Mesendoderm (in vitro differentiated cells): ENCODE data around the gene ODF4.

Experiments used
- DNase-seq: peaks from one replicate; pipeline ENCODE4 v3.0.0; 2013
- H2AK5ac ChIP-seq: 2 replicates; pipeline ENCODE4 v1.6.1; 2013; ENCODE audit warnings: low read length, inconsistent platforms
- H2BK120ac ChIP-seq: 2 replicates; pipeline ENCODE4 v1.6.1; 2013; ENCODE audit warnings: low read depth, mild to moderate bottlenecking, low read length, moderate library complexity, mixed read lengths
- H2BK15ac ChIP-seq: replicated peaks from 2 replicates; pipeline ENCODE4 v1.6.1; 2013; ENCODE audit warnings: low read depth, mild to moderate bottlenecking, moderate library complexity
- H2BK5ac ChIP-seq: 2 replicates; pipeline ENCODE4 v1.6.1; 2013; ENCODE audit warnings: low read length, inconsistent platforms
- H3K18ac ChIP-seq: 2 replicates; pipeline ENCODE4 v1.6.1; 2013; ENCODE audit warnings: mild to moderate bottlenecking, low read length, mixed read lengths
- H3K23ac ChIP-seq: one replicate; pipeline ENCODE4 v1.6.1; 2013; ENCODE audit warnings: low read length
- H3K27ac ChIP-seq: 2 replicates; pipeline ENCODE4 v1.5.1; 2013; ENCODE audit warnings: low read depth, mild to moderate bottlenecking, inconsistent platforms, low read length, moderate library complexity
- H3K27me3 ChIP-seq: 2 replicates; pipeline ENCODE4 v1.6.1; 2013; ENCODE audit warnings: low read length, control low read depth, mild to moderate bottlenecking, inconsistent platforms; ENCODE audit not compliant: insufficient read depth, poor library complexity
- H3K36me3 ChIP-seq: 2 replicates; pipeline ENCODE4 v1.6.1; 2013; ENCODE audit warnings: low read length, inconsistent platforms; ENCODE audit not compliant: control insufficient read depth, insufficient read depth
- H3K4ac ChIP-seq: one replicate; pipeline ENCODE4 v1.6.1; 2013; ENCODE audit warnings: low read depth, mild to moderate bottlenecking, low read length, moderate library complexity
- H3K4me1 ChIP-seq: 2 replicates; pipeline ENCODE4 v1.6.1; 2013; ENCODE audit warnings: low read depth, low read length, inconsistent platforms; ENCODE audit not compliant: control insufficient read depth
- H3K4me2 ChIP-seq: 2 replicates; pipeline ENCODE4 v1.6.1; 2013; ENCODE audit warnings: low read length
- H3K4me3 ChIP-seq: 2 replicates; pipeline ENCODE4 v1.5.1; 2013; ENCODE audit warnings: mild to moderate bottlenecking, low read length
- H3K56ac ChIP-seq: one replicate; pipeline ENCODE4 v1.6.1; 2013; ENCODE audit warnings: low read length
- H3K79me1 ChIP-seq: 2 replicates; pipeline ENCODE4 v1.6.1; 2013; ENCODE audit warnings: low read length, inconsistent platforms
- H3K79me2 ChIP-seq: 2 replicates; pipeline ENCODE4 v1.6.1; 2013; ENCODE audit warnings: mild to moderate bottlenecking, low read length; ENCODE audit not compliant: control insufficient read depth, insufficient read depth
- H3K9ac ChIP-seq: 2 replicates; pipeline ENCODE4 v1.6.1; 2013; ENCODE audit warnings: low read length, inconsistent platforms
- H4K5ac ChIP-seq: one replicate; pipeline ENCODE4 v1.6.1; 2013; ENCODE audit warnings: low read length
- H4K8ac ChIP-seq: one replicate; pipeline ENCODE4 v1.6.1; 2013; ENCODE audit warnings: low read depth, mild to moderate bottlenecking, control low read depth, low read length, moderate library complexity
- WGBS: extraction: QIAGEN DNeasy Blood & Tissue Kit; methylation state at CpG from one replicate; pipeline ENCODE4 v1.1.7; 2013; ENCODE audit warnings: low lambda C conversion rate, missing lambda C conversion rate; ENCODE audit not compliant: insufficient coverage; ENCODE audit errors: extremely low coverage; 5-methylcytosine and 5-hydroxymethylcytosine counted together

The ODF4 gene

GRCh38 chr17:8312726-8313600 is 26.7 kb upstream of the ODF4 start:
- peaks cover 10% of the 10 kb centered on the region for H3K4me1 ChIP-seq

GRCh38 chr17:8314797-8315763 is 24.6 kb upstream of the ODF4 start:
- H2BK120ac ChIP-seq: no peak overlapping the region
- no peak overlapping the region for H4K8ac ChIP-seq
- no peak overlapping the region for H4K5ac ChIP-seq
- peaks cover 10% of the 10 kb centered on the region for H3K4me1 ChIP-seq
- H3K4me3 ChIP-seq: peak overlapping the region; percentile 32
- H3K27ac ChIP-seq: no peak overlapping the region
- H3K36me3 ChIP-seq: no peaks in the 10 kb centered on the region
- DNase-seq: no peak
- H3K4me2 ChIP-seq: peak overlapping the region; percentile 76
- no peak overlapping the region for H3K18ac ChIP-seq
- H3K79me2 ChIP-seq: no peaks in the 10 kb centered on the region
- H2BK5ac ChIP-seq: no peak overlapping the region
- H3K9ac ChIP-seq: peak overlapping the region; percentile 54
- H3K27me3 ChIP-seq: peaks cover 5% of the 10 kb centered on the region
- no CpG with 5 or more reads among the region's 29 CpGs for WGBS
- no peak overlapping the region for H3K23ac ChIP-seq
- H3K4ac ChIP-seq: no peak overlapping the region
- no peak overlapping the region for H2AK5ac ChIP-seq
- H3K56ac ChIP-seq: peak overlapping the region; percentile 78
- H3K79me1 ChIP-seq: no peaks in the 10 kb centered on the region
- no peak overlapping the region for H2BK15ac ChIP-seq

More at GRCh38 chr17:8312726-8313600, 26.7 kb upstream of the ODF4 start:
- Histone ChIP-seq H4K8ac (no peak overlapping the region), H4K5ac (no peak overlapping the region), H2BK5ac (no peak overlapping the region), H3K9ac (no peak overlapping the region), H2BK15ac (no peak overlapping the region), H3K36me3 (no peaks in the 10 kb centered on the region), H3K27me3 (peaks cover 5% of the 10 kb centered on the region), H2AK5ac (no peak overlapping the region), H3K79me1 (no peaks in the 10 kb centered on the region), H3K56ac (no peak overlapping the region), H3K27ac (no peak overlapping the region), H3K4me2 (no peak overlapping the region), H2BK120ac (no peak overlapping the region), H3K18ac (no peak overlapping the region), H3K23ac (no peak overlapping the region), H3K4me3 (no peak overlapping the region), H3K79me2 (no peaks in the 10 kb centered on the region), H3K4ac (no peak overlapping the region)
- no CpG with 5 or more reads among the region's 16 CpGs for WGBS
- DNase-seq: no peak

GRCh38 chr17:8315764-8316217 is 23.8 kb upstream of the ODF4 start:
- no peak overlapping the region for H2AK5ac ChIP-seq
- H3K4ac ChIP-seq: no peak overlapping the region
- H3K79me1 ChIP-seq: no peaks in the 10 kb centered on the region
- peaks cover 6% of the 10 kb centered on the region for H3K4me1 ChIP-seq
- peak overlapping the region; percentile 78 for H3K56ac ChIP-seq
- H3K79me2 ChIP-seq: no peaks in the 10 kb centered on the region
- H3K36me3 ChIP-seq: no peaks in the 10 kb centered on the region
- H2BK5ac ChIP-seq: no peak overlapping the region
- DNase-seq: peak; percentile 53
- H3K27ac ChIP-seq: no peak overlapping the region
- H2BK15ac ChIP-seq: no peak overlapping the region
- peak overlapping the region; percentile 54 for H3K9ac ChIP-seq
- H4K8ac ChIP-seq: no peak overlapping the region
- H2BK120ac ChIP-seq: no peak overlapping the region
- peaks cover 5% of the 10 kb centered on the region for H3K27me3 ChIP-seq
- peak overlapping the region; percentile 57 for H3K23ac ChIP-seq
- no peak overlapping the region for H3K18ac ChIP-seq
- no peak overlapping the region for H4K5ac ChIP-seq
- no CpG with 5 or more reads among the region's 26 CpGs for WGBS
- peak overlapping the region; percentile 76 for H3K4me2 ChIP-seq
- H3K4me3 ChIP-seq: peak overlapping the region; percentile 32

- Histone ChIP-seq H3K27ac (no peak overlapping the region), H3K56ac (no peak overlapping the region), H3K79me1 (no peaks in the 10 kb centered on the region), H4K8ac (no peak overlapping the region), H3K36me3 (no peaks in the 10 kb centered on the region), H4K5ac (no peak overlapping the region), H3K9ac (no peak overlapping the region), H2AK5ac (no peak overlapping the region), H3K23ac (no peak overlapping the region), H3K4me1 (peaks cover 6% of the 10 kb centered on the region), H2BK15ac (no peak overlapping the region), H3K4me2 (no peak overlapping the region), H3K4me3 (no peak overlapping the region), H3K79me2 (no peaks in the 10 kb centered on the region), H2BK5ac (no peak overlapping the region), H3K18ac (no peak overlapping the region), H3K4ac (no peak overlapping the region), H2BK120ac (no peak overlapping the region), H3K27me3 (peaks cover 5% of the 10 kb centered on the region)
- WGBS: no CpG with 5 or more reads among the region's 24 CpGs
- DNase-seq: no peak
Observed at GRCh38 chr17:8318010-8318935, 21.4 kb upstream of the ODF4 start.

- peaks cover 2% of the 10 kb centered on the region for H3K4me1 ChIP-seq
- H3K9ac ChIP-seq: no peak overlapping the region
- H3K4ac ChIP-seq: no peak overlapping the region
- WGBS: no CpG with 5 or more reads among the region's 4 CpGs
- H3K4me3 ChIP-seq: no peak overlapping the region
- H3K27ac ChIP-seq: no peak overlapping the region
- H3K56ac ChIP-seq: no peak overlapping the region
- no peak overlapping the region for H4K5ac ChIP-seq
- peaks cover 5% of the 10 kb centered on the region for H3K27me3 ChIP-seq
- no peak overlapping the region for H4K8ac ChIP-seq
- no peak overlapping the region for H2BK15ac ChIP-seq
- no peak overlapping the region for H2BK5ac ChIP-seq
- DNase-seq: no peak
- H3K36me3 ChIP-seq: no peaks in the 10 kb centered on the region
- H3K4me2 ChIP-seq: no peak overlapping the region
- no peak overlapping the region for H3K23ac ChIP-seq
- no peak overlapping the region for H3K18ac ChIP-seq
- H2AK5ac ChIP-seq: no peak overlapping the region
- H3K79me1 ChIP-seq: no peaks in the 10 kb centered on the region
- H2BK120ac ChIP-seq: no peak overlapping the region
- no peaks in the 10 kb centered on the region for H3K79me2 ChIP-seq
Observed at GRCh38 chr17:8320262-8320661, 19.4 kb upstream of the ODF4 start.
